Left kidney (tissue), 2 donors: ENCODE measurements around the gene DCTN3. TPM values are rescaled to one million over a fixed set of nuclear protein-coding genes. Genes with fewer than 3 reads are reported as not detected.
A peak's percentile ranks its signal among the peaks of the same experiment; 100 is the strongest.

ENCODE experiments used
- DNase-seq: peaks from one replicate; pipeline ENCODE4 v3.0.0-alpha.2; 2013
- polyA plus RNA-seq: library from polyadenylated mRNA; unstranded; fragments of 120-200 nt; gene quantifications from one replicate; pipeline ENCODE4 v1.2.1, GENCODE V29; 2013; ENCODE audit not compliant: insufficient read length

Gene DCTN3
- polyA plus RNA-seq, 1 donor: 96.9 TPM

GRCh38 chr9:34591248-34591916 lies 28.9 kb downstream of the DCTN3 start:
- no peak for DNase-seq

- no peak for DNase-seq
These were observed 29.7 kb downstream of the DCTN3 start for GRCh38 chr9:34590381-34591247.

GRCh38 chr9:34589636-34590380 lies 30.5 kb downstream of the DCTN3 start, which contains the start of gene CNTFR:
TSS of gene CNTFR (minus strand) at chr9:34589724. CDS start at chr9:34568981, 20,743 bp downstream.
- DNase-seq: no peak

- no peak for DNase-seq
These were observed 31.3 kb downstream of the DCTN3 start for GRCh38 chr9:34588671-34589635.

GRCh38 chr9:34587271-34587670 lies 33.0 kb downstream of the DCTN3 start:
- no peak for DNase-seq

GRCh38 chr9:34585946-34586669 lies 34.2 kb downstream of the DCTN3 start:
- no peak for DNase-seq

- no peak for DNase-seq
These were observed 35.3 kb downstream of the DCTN3 start for GRCh38 chr9:34584970-34585369.

- no peak for DNase-seq
These were observed 37.5 kb downstream of the DCTN3 start for GRCh38 chr9:34582787-34583186.

- no peak for DNase-seq
These were observed 39.0 kb downstream of the DCTN3 start for GRCh38 chr9:34581318-34581717.

- no peak for DNase-seq
These were observed 39.9 kb downstream of the DCTN3 start for GRCh38 chr9:34580358-34580757.

GRCh38 chr9:34579808-34580163 lies 40.5 kb downstream of the DCTN3 start:
- no peak for DNase-seq

- no peak for DNase-seq
These were observed 41.0 kb downstream of the DCTN3 start for GRCh38 chr9:34579104-34579807.

GRCh38 chr9:34578241-34579103 lies 41.8 kb downstream of the DCTN3 start:
- no peak for DNase-seq

- DNase-seq: peak; percentile 83
These were observed 42.7 kb downstream of the DCTN3 start for GRCh38 chr9:34577400-34578240.

- DNase-seq: no peak
These were observed 43.5 kb downstream of the DCTN3 start for GRCh38 chr9:34576597-34577399.

- no peak for DNase-seq
These were observed 44.3 kb downstream of the DCTN3 start for GRCh38 chr9:34575862-34576596.

- no peak for DNase-seq
These were observed 45.1 kb downstream of the DCTN3 start for GRCh38 chr9:34575241-34575640.
